HEK293 (cell line): ENCODE data around the gene CYTH4.

ENCODE experiments used
- CTCF ChIA-PET: fragments of 350-600 bp; formaldehyde crosslinking; extraction: SDS; loops from one replicate; lab custom pipeline; 2021; ENCODE audit warnings: antibody characterized with exemption; lab: Yijun Ruan, JAX
- POLR2A ChIA-PET: fragments of 300-600 bp; formaldehyde crosslinking; extraction: SDS; loops from one replicate; lab custom pipeline; 2020; ENCODE audit warnings: antibody characterized with exemption, inconsistent platforms; lab: Yijun Ruan, JAX
- H3K27ac ChIP-seq: fragments of 200-500 bp; sonication (Bioruptor generic); 2 replicates; pipeline ENCODE4 v1.5.1; 2014; ENCODE audit warnings: low read depth, low read length, control low read depth, inconsistent platforms; ENCODE audit errors: extremely low read depth
- H3K36me3 ChIP-seq, 2 experiments: fragments of 200-500 bp in 1 of 2; sonication (Bioruptor generic) in 1 of 2; 1 replicate in 1 of 2; 2 replicates in 1 of 2; pipeline ENCODE4 v1.5.1; 2014 to 2017; ENCODE audit warnings: inconsistent platforms in 2 of 2, low read length in 2 of 2; ENCODE audit not compliant: control insufficient read depth in 2 of 2, insufficient read depth in 1 of 2
- H3K4me1 ChIP-seq: fragments of 200-500 bp; sonication (Bioruptor generic); 2 replicates; pipeline ENCODE4 v1.5.1; 2014; ENCODE audit warnings: mild to moderate bottlenecking, low read length, inconsistent platforms; ENCODE audit not compliant: control insufficient read depth, insufficient read depth
- H3K4me3 ChIP-seq: 2 replicates; pipeline ENCODE4 v1.5.1; 2011; ENCODE audit warnings: low read depth, mild to moderate bottlenecking, control low read depth, low read length, moderate library complexity
- H3K9me3 ChIP-seq: fragments of 200-500 bp; sonication (Bioruptor generic); 2 replicates; pipeline ENCODE4 v1.5.1; 2014; ENCODE audit warnings: low read depth, low read length, inconsistent platforms; ENCODE audit not compliant: control insufficient read depth, insufficient read depth
- BCL11B ChIP-seq: fragments of 450-650 bp; formaldehyde crosslinking; IDR thresholded peaks from 2 replicates; pipeline ENCODE4 v1.5.1; 2016; ENCODE audit warnings: low read depth, missing biosample characterization, missing genetic modification characterization
- GLIS1 ChIP-seq: fragments of 450-650 bp; formaldehyde crosslinking; IDR thresholded peaks from 2 replicates; pipeline ENCODE4 v1.5.1; 2016; ENCODE audit warnings: missing biosample characterization, missing genetic modification characterization
- HOXA7 ChIP-seq: sonication (generic); formaldehyde crosslinking; IDR thresholded peaks from 2 replicates; pipeline ENCODE4 v1.8.1; 2022; ENCODE audit warnings: missing genetic modification reagents, borderline replicate concordance
- HOXD13 ChIP-seq: sonication (generic); formaldehyde crosslinking; IDR thresholded peaks from 2 replicates; pipeline ENCODE4 v1.8.0; 2022; ENCODE audit warnings: missing genetic modification reagents, borderline replicate concordance
- MZF1 ChIP-seq: fragments of 450-650 bp; formaldehyde crosslinking; IDR thresholded peaks from 2 replicates; pipeline ENCODE4 v1.5.1; 2017; ENCODE audit warnings: missing biosample characterization, missing genetic modification characterization, borderline replicate concordance
- SALL2 ChIP-seq: fragments of 450-650 bp; formaldehyde crosslinking; IDR thresholded peaks from 2 replicates; pipeline ENCODE4 v1.5.0; 2017; ENCODE audit warnings: missing biosample characterization, mild to moderate bottlenecking, missing genetic modification characterization, borderline replicate concordance
- WT1 ChIP-seq: fragments of 450-650 bp; formaldehyde crosslinking; IDR thresholded peaks from 2 replicates; pipeline ENCODE4 v1.5.1; 2016; ENCODE audit warnings: missing biosample characterization, missing genetic modification characterization
- YY1 ChIP-seq: fragments of 450-650 bp; formaldehyde crosslinking; IDR thresholded peaks from 2 replicates; pipeline ENCODE4 v1.5.1; 2018; ENCODE audit warnings: missing biosample characterization, missing genetic modification characterization
- ZNF157 ChIP-seq: fragments of 450-650 bp; formaldehyde crosslinking; IDR thresholded peaks from 2 replicates; pipeline ENCODE4 v1.5.1; 2016; ENCODE audit warnings: missing biosample characterization, missing genetic modification characterization
- ZNF174 ChIP-seq: fragments of 450-650 bp; formaldehyde crosslinking; IDR thresholded peaks from 2 replicates; pipeline ENCODE4 v1.5.0; 2017; ENCODE audit warnings: missing biosample characterization, mild to moderate bottlenecking, missing genetic modification characterization
- ZNF202 ChIP-seq: fragments of 450-650 bp; formaldehyde crosslinking; IDR thresholded peaks from 2 replicates; pipeline ENCODE4 v1.5.1; 2016; ENCODE audit warnings: missing biosample characterization, missing genetic modification characterization, borderline replicate concordance
- ZNF311 ChIP-seq: fragments of 450-650 bp; formaldehyde crosslinking; IDR thresholded peaks from 2 replicates; pipeline ENCODE4 v1.5.1; 2017; ENCODE audit warnings: missing biosample characterization, missing genetic modification characterization, borderline replicate concordance
- ZNF391 ChIP-seq: fragments of 450-650 bp; formaldehyde crosslinking; IDR thresholded peaks from 2 replicates; pipeline ENCODE4 v1.5.1; 2016; ENCODE audit warnings: low read depth, missing biosample characterization, missing genetic modification characterization, borderline replicate concordance
- ZNF521 ChIP-seq: fragments of 450-650 bp; formaldehyde crosslinking; IDR thresholded peaks from 2 replicates; pipeline ENCODE4 v1.5.1; 2017; ENCODE audit warnings: missing biosample characterization, mild to moderate bottlenecking, missing genetic modification characterization
- ZNF747 ChIP-seq: fragments of 450-650 bp; formaldehyde crosslinking; IDR thresholded peaks from 2 replicates; pipeline ENCODE4 v1.5.1; 2016; ENCODE audit warnings: missing biosample characterization, missing genetic modification characterization
- TF ChIP-seq, protein P1 (sequence below): fragments of 450-650 bp; IDR thresholded peaks from 2 replicates; pipeline ENCODE4 v1.5.1; 2018; ENCODE audit warnings: missing biosample characterization, mild to moderate bottlenecking, missing genetic modification characterization
- TF ChIP-seq, protein P2 (sequence below): fragments of 450-650 bp; formaldehyde crosslinking; IDR thresholded peaks from 2 replicates; pipeline ENCODE4 v1.5.1; 2017; ENCODE audit warnings: missing biosample characterization, missing genetic modification characterization
- TF ChIP-seq, protein P3 (sequence below): fragments of 450-650 bp; formaldehyde crosslinking; IDR thresholded peaks from 2 replicates; pipeline ENCODE4 v1.5.1; 2016; ENCODE audit warnings: missing biosample characterization, missing genetic modification characterization
- TF ChIP-seq, protein P4 (sequence below): fragments of 450-650 bp; formaldehyde crosslinking; IDR thresholded peaks from 2 replicates; pipeline ENCODE4 v1.5.1; 2016; ENCODE audit warnings: missing biosample characterization, missing genetic modification characterization
- TF ChIP-seq, protein P5 (sequence below): fragments of 450-650 bp; formaldehyde crosslinking; IDR thresholded peaks from 2 replicates; pipeline ENCODE4 v1.5.1; 2017; ENCODE audit warnings: missing biosample characterization, missing genetic modification characterization

The CYTH4 gene

DNA sequence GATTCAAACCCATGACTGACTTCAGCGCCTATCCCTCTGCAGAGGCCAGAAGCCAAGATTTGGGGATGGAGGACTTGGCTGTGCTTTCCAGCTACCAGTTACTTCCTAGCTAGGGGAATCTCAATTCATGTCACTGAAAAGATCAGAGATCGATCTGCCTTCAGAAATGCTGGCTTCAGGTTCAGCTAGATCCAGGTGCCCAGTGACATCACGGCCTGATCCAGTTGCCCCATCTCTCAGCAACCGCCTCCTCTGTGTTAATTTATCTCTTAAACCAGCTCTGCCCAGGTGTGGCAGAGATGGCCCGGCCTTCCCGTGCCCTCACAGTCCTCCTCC is 24.2 kb downstream of the CYTH4 start:
- CTCF ChIA-PET, result no interaction called here
- H3K9me3 ChIP-seq, result no peaks in the 10 kb centered on the region
- no peak overlapping the region for H3K4me3 ChIP-seq
- H3K27ac ChIP-seq, result no peak overlapping the region
- no peaks in the 10 kb centered on the region for H3K36me3 ChIP-seq
- no peak for TF ChIP-seq HOXA7 (CRISPR knock-in tag)
- no peak for TF ChIP-seq WT1
- TF ChIP-seq, protein P1, sequence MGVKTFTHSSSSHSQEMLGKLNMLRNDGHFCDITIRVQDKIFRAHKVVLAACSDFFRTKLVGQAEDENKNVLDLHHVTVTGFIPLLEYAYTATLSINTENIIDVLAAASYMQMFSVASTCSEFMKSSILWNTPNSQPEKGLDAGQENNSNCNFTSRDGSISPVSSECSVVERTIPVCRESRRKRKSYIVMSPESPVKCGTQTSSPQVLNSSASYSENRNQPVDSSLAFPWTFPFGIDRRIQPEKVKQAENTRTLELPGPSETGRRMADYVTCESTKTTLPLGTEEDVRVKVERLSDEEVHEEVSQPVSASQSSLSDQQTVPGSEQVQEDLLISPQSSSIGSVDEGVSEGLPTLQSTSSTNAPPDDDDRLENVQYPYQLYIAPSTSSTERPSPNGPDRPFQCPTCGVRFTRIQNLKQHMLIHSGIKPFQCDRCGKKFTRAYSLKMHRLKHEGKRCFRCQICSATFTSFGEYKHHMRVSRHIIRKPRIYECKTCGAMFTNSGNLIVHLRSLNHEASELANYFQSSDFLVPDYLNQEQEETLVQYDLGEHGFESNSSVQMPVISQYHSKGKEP (tag by site-specific recombination), result no peak
- no peak for TF ChIP-seq ZNF202 (tag by site-specific recombination)
- no peak for TF ChIP-seq ZNF391 (tag by site-specific recombination)
- TF ChIP-seq, protein P2, sequence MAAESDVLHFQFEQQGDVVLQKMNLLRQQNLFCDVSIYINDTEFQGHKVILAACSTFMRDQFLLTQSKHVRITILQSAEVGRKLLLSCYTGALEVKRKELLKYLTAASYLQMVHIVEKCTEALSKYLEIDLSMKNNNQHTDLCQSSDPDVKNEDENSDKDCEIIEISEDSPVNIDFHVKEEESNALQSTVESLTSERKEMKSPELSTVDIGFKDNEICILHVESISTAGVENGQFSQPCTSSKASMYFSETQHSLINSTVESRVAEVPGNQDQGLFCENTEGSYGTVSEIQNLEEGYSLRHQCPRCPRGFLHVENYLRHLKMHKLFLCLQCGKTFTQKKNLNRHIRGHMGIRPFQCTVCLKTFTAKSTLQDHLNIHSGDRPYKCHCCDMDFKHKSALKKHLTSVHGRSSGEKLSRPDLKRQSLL (tag by site-specific recombination), result no peak
- TF ChIP-seq, protein P3, sequence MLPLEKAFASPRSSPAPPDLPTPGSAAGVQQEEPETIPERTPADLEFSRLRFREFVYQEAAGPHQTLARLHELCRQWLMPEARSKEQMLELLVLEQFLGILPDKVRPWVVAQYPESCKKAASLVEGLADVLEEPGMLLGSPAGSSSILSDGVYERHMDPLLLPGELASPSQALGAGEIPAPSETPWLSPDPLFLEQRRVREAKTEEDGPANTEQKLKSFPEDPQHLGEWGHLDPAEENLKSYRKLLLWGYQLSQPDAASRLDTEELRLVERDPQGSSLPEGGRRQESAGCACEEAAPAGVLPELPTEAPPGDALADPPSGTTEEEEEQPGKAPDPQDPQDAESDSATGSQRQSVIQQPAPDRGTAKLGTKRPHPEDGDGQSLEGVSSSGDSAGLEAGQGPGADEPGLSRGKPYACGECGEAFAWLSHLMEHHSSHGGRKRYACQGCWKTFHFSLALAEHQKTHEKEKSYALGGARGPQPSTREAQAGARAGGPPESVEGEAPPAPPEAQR (tag by site-specific recombination), result no peak
- no peak for TF ChIP-seq ZNF157 (tag by site-specific recombination)
- no peak for TF ChIP-seq ZNF521
- TF ChIP-seq YY1 (tag by site-specific recombination), result no peak
- TF ChIP-seq BCL11B (tag by site-specific recombination), result no peak
- TF ChIP-seq MZF1 (tag by site-specific recombination), result no peak
- TF ChIP-seq HOXD13, result no peak
- POLR2A ChIA-PET, result no interaction called here
- H3K4me1 ChIP-seq, result 0 out of 2 replicates have a peak, but pooled peaks cover 4% of the 10 kb centered on the region

DNA sequence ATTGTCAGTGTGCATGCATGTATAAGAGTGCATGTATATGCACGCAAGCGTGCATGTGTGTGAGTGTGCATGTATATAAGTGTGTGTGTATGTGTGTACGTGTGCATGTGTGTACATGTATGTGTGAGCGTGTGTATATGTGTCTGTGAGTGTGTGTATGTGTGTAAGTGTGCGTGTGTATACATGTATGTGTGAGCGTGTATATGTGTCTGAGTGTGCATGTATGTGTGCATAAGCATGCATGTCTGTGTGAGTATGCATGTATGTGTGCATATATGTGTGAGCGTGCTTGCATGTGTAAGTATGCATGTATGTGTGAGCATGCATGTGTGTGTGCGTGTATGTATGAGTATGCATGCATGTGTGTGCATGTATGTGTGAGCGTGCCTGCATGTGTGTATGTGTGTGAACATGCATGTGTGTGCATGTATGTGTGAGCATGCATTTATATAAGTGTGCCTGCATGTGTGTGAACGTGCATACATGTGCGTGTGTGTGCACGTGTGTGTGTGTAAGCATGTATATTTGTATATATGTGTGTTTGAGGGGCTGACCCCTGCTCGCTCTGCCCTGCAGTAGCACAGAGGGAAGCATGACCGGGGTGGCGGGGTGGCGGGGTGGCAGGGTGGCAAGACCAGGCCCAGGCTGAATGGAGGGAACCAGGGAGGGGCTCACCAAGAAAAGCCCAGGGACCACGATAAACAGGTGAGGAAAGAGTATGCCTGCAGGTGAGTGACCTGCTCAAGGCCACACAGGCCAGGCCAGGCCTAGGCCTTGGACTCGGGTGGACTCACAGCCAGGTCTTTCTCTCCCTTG is 26.3 kb downstream of the CYTH4 start:
- no peaks in the 10 kb centered on the region for H3K9me3 ChIP-seq
- no peak overlapping the region for H3K4me3 ChIP-seq
- no peak overlapping the region for H3K27ac ChIP-seq
- H3K4me1 ChIP-seq, result 0 out of 2 replicates have a peak, but pooled peaks cover 4% of the 10 kb centered on the region
- ChIA-PET POLR2A (interaction anchor here (0.6 kb wide), 1 partner anchor 123 kb away, joined by 5 read pairs; no protein-coding TSS in a partner anchor), CTCF (interaction anchor here (1.2 to 3.4 kb wide), 3 partner anchors 48 to 253 kb away, joined by 5 to 14 read pairs (median 5); no protein-coding TSS in a partner anchor)
- TF ChIP-seq ZNF311 (tag by site-specific recombination) (peak; percentile 36; the same call in 1 of the 2 replicates), SALL2 (tag by site-specific recombination) (0 out of 2 replicates have a peak, but pooled peaks have one; percentile 15), GLIS1 (tag by site-specific recombination) (no peak), ZNF747 (tag by site-specific recombination) (0 out of 2 replicates have a peak, but pooled peaks have one; percentile 70), ZNF174 (tag by site-specific recombination) (no peak)
- TF ChIP-seq, protein P4, sequence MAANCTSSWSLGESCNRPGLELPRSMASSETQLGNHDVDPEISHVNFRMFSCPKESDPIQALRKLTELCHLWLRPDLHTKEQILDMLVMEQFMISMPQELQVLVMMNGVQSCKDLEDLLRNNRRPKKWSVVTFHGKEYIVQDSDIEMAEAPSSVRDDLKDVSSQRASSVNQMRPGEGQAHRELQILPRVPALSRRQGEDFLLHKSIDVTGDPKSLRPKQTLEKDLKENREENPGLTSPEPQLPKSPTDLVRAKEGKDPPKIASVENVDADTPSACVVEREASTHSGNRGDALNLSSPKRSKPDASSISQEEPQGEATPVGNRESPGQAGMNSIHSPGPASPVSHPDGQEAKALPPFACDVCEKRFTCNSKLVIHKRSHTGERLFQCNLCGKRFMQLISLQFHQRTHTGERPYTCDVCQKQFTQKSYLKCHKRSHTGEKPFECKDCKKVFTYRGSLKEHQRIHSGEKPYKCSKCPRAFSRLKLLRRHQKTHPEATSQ (tag by site-specific recombination), result 0 out of 2 replicates have a peak, but pooled peaks have one; percentile 40
- TF ChIP-seq, protein P5, sequence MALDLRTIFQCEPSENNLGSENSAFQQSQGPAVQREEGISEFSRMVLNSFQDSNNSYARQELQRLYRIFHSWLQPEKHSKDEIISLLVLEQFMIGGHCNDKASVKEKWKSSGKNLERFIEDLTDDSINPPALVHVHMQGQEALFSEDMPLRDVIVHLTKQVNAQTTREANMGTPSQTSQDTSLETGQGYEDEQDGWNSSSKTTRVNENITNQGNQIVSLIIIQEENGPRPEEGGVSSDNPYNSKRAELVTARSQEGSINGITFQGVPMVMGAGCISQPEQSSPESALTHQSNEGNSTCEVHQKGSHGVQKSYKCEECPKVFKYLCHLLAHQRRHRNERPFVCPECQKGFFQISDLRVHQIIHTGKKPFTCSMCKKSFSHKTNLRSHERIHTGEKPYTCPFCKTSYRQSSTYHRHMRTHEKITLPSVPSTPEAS (tag by site-specific recombination), result peak; percentile 53
- no peaks in the 10 kb centered on the region for H3K36me3 ChIP-seq
